RPMI8226 (cell line): Measurements from ENCODE around the gene SLC37A1.

Experiments used
- DNase-seq: peaks from one replicate; pipeline ENCODE4 v3.0.0-alpha.2; 2015

Gene SLC37A1

GRCh38 chr21:42580076-42580792, 66.6 kb downstream of the SLC37A1 start:
- no peak for DNase-seq

- DNase-seq: no peak
Observed at GRCh38 chr21:42580793-42581321, 67.2 kb downstream of the SLC37A1 start.

- DNase-seq: no peak
Observed at GRCh38 chr21:42581336-42581992, 67.8 kb downstream of the SLC37A1 start.

- DNase-seq: no peak
Observed at GRCh38 chr21:42581993-42582786, 68.5 kb downstream of the SLC37A1 start.

- no peak for DNase-seq
Observed at GRCh38 chr21:42582787-42583476, 69.3 kb downstream of the SLC37A1 start.

- DNase-seq: no peak
Observed at GRCh38 chr21:42583477-42584295, 70.0 kb downstream of the SLC37A1 start.

GRCh38 chr21:42584296-42584641, 70.6 kb downstream of the SLC37A1 start:
- DNase-seq: no peak

- DNase-seq: no peak
Observed at GRCh38 chr21:42585881-42586280, 72.2 kb downstream of the SLC37A1 start.

- DNase-seq: no peak
Observed at GRCh38 chr21:42586406-42586805, 72.8 kb downstream of the SLC37A1 start.

- DNase-seq: no peak
Observed at GRCh38 chr21:42587036-42587435, 73.4 kb downstream of the SLC37A1 start.

- no peak for DNase-seq
Observed at GRCh38 chr21:42590431-42591131, 76.9 kb downstream of the SLC37A1 start.

GRCh38 chr21:42591170-42591869, 77.7 kb downstream of the SLC37A1 start:
- no peak for DNase-seq

GRCh38 chr21:42592156-42592820, 78.6 kb downstream of the SLC37A1 start:
- DNase-seq: no peak

GRCh38 chr21:42593007-42593814, 79.6 kb downstream of the SLC37A1 start:
- DNase-seq: peak; percentile 76

GRCh38 chr21:42594616-42595282, 81.1 kb downstream of the SLC37A1 start:
- DNase-seq: no peak

GRCh38 chr21:42595283-42596187, 81.9 kb downstream of the SLC37A1 start:
- no peak for DNase-seq

GRCh38 chr21:42596657-42597056, 83.0 kb downstream of the SLC37A1 start:
- DNase-seq: no peak
